AG08395 (cell line): Measurements from ENCODE around the gene PPP1R3A.

Source experiments
- DNase-seq: peaks from one replicate; pipeline ENCODE4 v3.0.0; 2012; ENCODE audit warnings: mixed read lengths, low spot score

The PPP1R3A gene

GRCh38 chr7:113878394-113878992, 40.3 kb downstream of the PPP1R3A start:
- DNase-seq: no peak

- no peak for DNase-seq
Measured at GRCh38 chr7:113875224-113875623, 43.6 kb downstream of the PPP1R3A start.

- DNase-seq: no peak
Measured at GRCh38 chr7:113873554-113874151, 45.2 kb downstream of the PPP1R3A start.

GRCh38 chr7:113872981-113873380, 45.8 kb downstream of the PPP1R3A start:
- DNase-seq: no peak

GRCh38 chr7:113867325-113867724, 51.5 kb downstream of the PPP1R3A start:
- DNase-seq: no peak

GRCh38 chr7:113856010-113856409, 62.8 kb downstream of the PPP1R3A start:
- no peak for DNase-seq

GRCh38 chr7:113840954-113841353, 77.9 kb downstream of the PPP1R3A start:
- DNase-seq: no peak

GRCh38 chr7:113835367-113835766, 83.4 kb downstream of the PPP1R3A start:
- DNase-seq: no peak

GRCh38 chr7:113832196-113832745, 86.5 kb downstream of the PPP1R3A start:
- DNase-seq: no peak

- no peak for DNase-seq
Measured at GRCh38 chr7:113831556-113831955, 87.3 kb downstream of the PPP1R3A start.

- no peak for DNase-seq
Measured at GRCh38 chr7:113828581-113828980, 90.2 kb downstream of the PPP1R3A start.
